ENCODE results near the gene PDZRN3.

The PDZRN3 gene

GRCh38 chr3:73513260-73513659 lies 111.5 kb downstream of the PDZRN3 start:
- ATAC-seq: no peak
- TF ChIP-seq BACH2 (CRISPR knock-in tag; IDR thresholded peaks at IDR 0.05; ENCODE audit: borderline replicate concordance): no peak
- no peak for TF ChIP-seq PPARA (CRISPR knock-in tag; IDR thresholded peaks at IDR 0.05; ENCODE audit: borderline replicate concordance)
- no peak for TF ChIP-seq OSR1 (CRISPR knock-in tag; IDR thresholded peaks at IDR 0.05)
- TF ChIP-seq, protein P1, sequence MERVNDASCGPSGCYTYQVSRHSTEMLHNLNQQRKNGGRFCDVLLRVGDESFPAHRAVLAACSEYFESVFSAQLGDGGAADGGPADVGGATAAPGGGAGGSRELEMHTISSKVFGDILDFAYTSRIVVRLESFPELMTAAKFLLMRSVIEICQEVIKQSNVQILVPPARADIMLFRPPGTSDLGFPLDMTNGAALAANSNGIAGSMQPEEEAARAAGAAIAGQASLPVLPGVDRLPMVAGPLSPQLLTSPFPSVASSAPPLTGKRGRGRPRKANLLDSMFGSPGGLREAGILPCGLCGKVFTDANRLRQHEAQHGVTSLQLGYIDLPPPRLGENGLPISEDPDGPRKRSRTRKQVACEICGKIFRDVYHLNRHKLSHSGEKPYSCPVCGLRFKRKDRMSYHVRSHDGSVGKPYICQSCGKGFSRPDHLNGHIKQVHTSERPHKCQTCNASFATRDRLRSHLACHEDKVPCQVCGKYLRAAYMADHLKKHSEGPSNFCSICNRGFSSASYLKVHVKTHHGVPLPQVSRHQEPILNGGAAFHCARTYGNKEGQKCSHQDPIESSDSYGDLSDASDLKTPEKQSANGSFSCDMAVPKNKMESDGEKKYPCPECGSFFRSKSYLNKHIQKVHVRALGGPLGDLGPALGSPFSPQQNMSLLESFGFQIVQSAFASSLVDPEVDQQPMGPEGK (CRISPR knock-in tag; IDR thresholded peaks at IDR 0.05; ENCODE audit: borderline replicate concordance): no peak
- no peak for TF ChIP-seq CSRNP3 (CRISPR knock-in tag; IDR thresholded peaks at IDR 0.05)
- TF ChIP-seq TCF4 (CRISPR knock-in tag; IDR thresholded peaks at IDR 0.05; ENCODE audit: borderline replicate concordance): no peak
- no peak for TF ChIP-seq RARB (CRISPR knock-in tag; IDR thresholded peaks at IDR 0.05)
- no peak for TF ChIP-seq CSDC2 (CRISPR knock-in tag; IDR thresholded peaks at IDR 0.05)
- TF ChIP-seq SNAI2 (CRISPR knock-in tag; IDR thresholded peaks at IDR 0.05): no peak
- no peak for TF ChIP-seq ZNF70 (CRISPR knock-in tag; IDR thresholded peaks at IDR 0.05)
- no peak for TF ChIP-seq ZFP30 (CRISPR knock-in tag; IDR thresholded peaks at IDR 0.05)
- TF ChIP-seq, protein P2, sequence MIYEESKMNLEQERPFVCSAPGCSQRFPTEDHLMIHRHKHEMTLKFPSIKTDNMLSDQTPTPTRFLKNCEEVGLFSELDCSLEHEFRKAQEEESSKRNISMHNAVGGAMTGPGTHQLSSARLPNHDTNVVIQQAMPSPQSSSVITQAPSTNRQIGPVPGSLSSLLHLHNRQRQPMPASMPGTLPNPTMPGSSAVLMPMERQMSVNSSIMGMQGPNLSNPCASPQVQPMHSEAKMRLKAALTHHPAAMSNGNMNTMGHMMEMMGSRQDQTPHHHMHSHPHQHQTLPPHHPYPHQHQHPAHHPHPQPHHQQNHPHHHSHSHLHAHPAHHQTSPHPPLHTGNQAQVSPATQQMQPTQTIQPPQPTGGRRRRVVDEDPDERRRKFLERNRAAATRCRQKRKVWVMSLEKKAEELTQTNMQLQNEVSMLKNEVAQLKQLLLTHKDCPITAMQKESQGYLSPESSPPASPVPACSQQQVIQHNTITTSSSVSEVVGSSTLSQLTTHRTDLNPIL (CRISPR knock-in tag; IDR thresholded peaks at IDR 0.05; ENCODE audit: low read depth): no peak
- TF ChIP-seq, protein P3, sequence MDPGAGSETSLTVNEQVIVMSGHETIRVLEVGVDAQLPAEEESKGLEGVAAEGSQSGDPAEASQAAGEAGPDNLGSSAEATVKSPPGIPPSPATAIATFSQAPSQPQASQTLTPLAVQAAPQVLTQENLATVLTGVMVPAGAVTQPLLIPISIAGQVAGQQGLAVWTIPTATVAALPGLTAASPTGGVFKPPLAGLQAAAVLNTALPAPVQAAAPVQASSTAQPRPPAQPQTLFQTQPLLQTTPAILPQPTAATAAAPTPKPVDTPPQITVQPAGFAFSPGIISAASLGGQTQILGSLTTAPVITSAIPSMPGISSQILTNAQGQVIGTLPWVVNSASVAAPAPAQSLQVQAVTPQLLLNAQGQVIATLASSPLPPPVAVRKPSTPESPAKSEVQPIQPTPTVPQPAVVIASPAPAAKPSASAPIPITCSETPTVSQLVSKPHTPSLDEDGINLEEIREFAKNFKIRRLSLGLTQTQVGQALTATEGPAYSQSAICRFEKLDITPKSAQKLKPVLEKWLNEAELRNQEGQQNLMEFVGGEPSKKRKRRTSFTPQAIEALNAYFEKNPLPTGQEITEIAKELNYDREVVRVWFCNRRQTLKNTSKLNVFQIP (CRISPR knock-in tag; IDR thresholded peaks at IDR 0.05; ENCODE audit: borderline replicate concordance, low read depth): no peak
- no peak for TF ChIP-seq ISL1 (CRISPR knock-in tag; IDR thresholded peaks at IDR 0.05)
- no peak for TF ChIP-seq ESRRG (CRISPR knock-in tag; IDR thresholded peaks at IDR 0.05)
- TF ChIP-seq ZFP3 (CRISPR knock-in tag; IDR thresholded peaks at IDR 0.05): no peak
- no peak for TF ChIP-seq TOX (CRISPR knock-in tag; IDR thresholded peaks at IDR 0.05; ENCODE audit: borderline replicate concordance)
- no peak for TF ChIP-seq ZNF8 (CRISPR knock-in tag; IDR thresholded peaks at IDR 0.05)
- no peak for TF ChIP-seq ZC3H10 (CRISPR knock-in tag; IDR thresholded peaks at IDR 0.05)

DNA sequence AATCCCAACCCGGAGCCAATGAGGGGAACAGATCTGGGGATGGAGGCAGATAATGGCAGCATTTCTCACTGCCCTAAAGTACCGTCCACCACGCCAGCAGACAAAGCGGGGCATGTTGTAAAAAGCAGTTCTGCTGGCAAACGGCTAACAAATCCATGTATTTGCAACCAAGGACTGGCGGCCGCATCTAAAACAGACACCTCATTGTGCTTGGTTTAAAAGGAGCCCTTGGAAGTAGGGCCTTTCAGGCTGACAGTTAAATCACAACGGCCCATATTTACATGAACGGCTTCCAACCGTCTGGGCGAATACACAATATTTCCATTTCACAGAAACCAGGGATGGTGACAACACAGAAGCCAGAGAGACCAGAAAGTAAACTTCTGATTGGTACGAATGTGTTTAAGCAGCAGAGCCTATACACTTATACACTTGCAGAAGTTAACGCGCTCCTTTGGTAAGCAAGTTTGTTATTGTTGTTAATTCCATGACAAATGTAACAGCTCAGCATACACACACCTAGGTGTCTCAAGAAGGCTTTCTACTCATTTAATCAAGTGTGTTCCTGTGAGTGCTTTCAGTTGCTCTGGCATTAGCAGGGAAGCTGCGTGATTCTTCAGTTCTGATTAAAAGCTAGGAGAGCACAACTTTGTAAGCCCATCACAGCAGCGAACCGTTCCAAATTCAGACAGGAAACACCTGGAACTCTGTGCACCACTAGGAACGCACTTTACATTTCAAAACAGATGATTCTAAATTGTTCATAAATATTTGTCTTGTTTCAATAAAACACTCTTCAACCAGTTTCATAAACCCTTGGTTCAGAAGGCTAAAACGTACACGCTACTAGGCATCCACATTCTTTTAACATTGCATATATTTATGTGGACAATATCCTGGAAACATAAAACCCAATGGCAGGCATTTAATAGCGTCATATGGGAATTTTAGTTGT lies 112.9 kb downstream of the PDZRN3 start:
- no peak for ATAC-seq
- TF ChIP-seq CSRNP3 (CRISPR knock-in tag; IDR thresholded peaks at IDR 0.05) (no peak), ZNF70 (CRISPR knock-in tag; IDR thresholded peaks at IDR 0.05) (no peak), ARNTL (CRISPR knock-in tag; IDR thresholded peaks at IDR 0.05; ENCODE audit: borderline replicate concordance, low read depth) (no peak), ZNF8 (CRISPR knock-in tag; IDR thresholded peaks at IDR 0.05) (no peak), ZFP3 (CRISPR knock-in tag; IDR thresholded peaks at IDR 0.05) (no peak), PPARA (CRISPR knock-in tag; IDR thresholded peaks at IDR 0.05; ENCODE audit: borderline replicate concordance) (no peak), CSDC2 (CRISPR knock-in tag; IDR thresholded peaks at IDR 0.05) (no peak), SNAI2 (CRISPR knock-in tag; IDR thresholded peaks at IDR 0.05) (no peak), ESRRG (CRISPR knock-in tag; IDR thresholded peaks at IDR 0.05) (no peak)
- TF ChIP-seq, protein P2 (CRISPR knock-in tag; IDR thresholded peaks at IDR 0.05; ENCODE audit: low read depth): no peak
- TF ChIP-seq, protein P1 (CRISPR knock-in tag; IDR thresholded peaks at IDR 0.05; ENCODE audit: borderline replicate concordance): no peak
